ENCODE results near the gene ARHGEF33. TPM values are rescaled to one million over a fixed set of nuclear protein-coding genes. Genes with fewer than 3 reads are reported as not detected.

The ARHGEF33 gene
- total and polyA plus RNA-seq, 2 experiments from 2014 or later, result 0.27 to 0.31 TPM

GRCh38 chr2:38922389-38922788 is 32.7 kb downstream of the ARHGEF33 start:
- no peak for DNase-seq (ENCODE audit: low spot score)
- WGBS (ENCODE audit: low lambda C conversion rate, missing lambda C conversion rate), result 88% methylated on average over 4 of the region's 4 CpGs
- H2AFZ ChIP-seq, result no peak overlapping the region

GRCh38 chr2:38922902-38923301 is 33.2 kb downstream of the ARHGEF33 start:
- no peaks in the 10 kb centered on the region for H3K27me3 ChIP-seq
- H3K4me2 ChIP-seq, result no peak overlapping the region
- H2AFZ ChIP-seq, result no peak overlapping the region
- H3K9me3 ChIP-seq (ENCODE audit: low read depth), result no peaks in the 10 kb centered on the region
- 93% methylated on average over 2 of the region's 2 CpGs for WGBS (ENCODE audit: low lambda C conversion rate, missing lambda C conversion rate)
- H3K79me2 ChIP-seq, result no peaks in the 10 kb centered on the region
- H3K27ac ChIP-seq, result no peak overlapping the region
- no peaks in the 10 kb centered on the region for H3K4me1 ChIP-seq (ENCODE audit: insufficient read depth)
- no peaks in the 10 kb centered on the region for H3K9me2 ChIP-seq (replicated peaks; ENCODE audit: insufficient read depth)
- H3K4me3 ChIP-seq, result no peak overlapping the region
- H3K36me3 ChIP-seq (replicated peaks; ENCODE audit: insufficient read depth, low read depth), result no peaks in the 10 kb centered on the region
- no peaks in the 10 kb centered on the region for H4K20me1 ChIP-seq (ENCODE audit: insufficient read depth, poor library complexity, severe bottlenecking)
- TF ChIP-seq EZH2phosphoT487 (IDR thresholded peaks at IDR 0.05; ENCODE audit: low read depth, severe bottlenecking, unreplicated experiment) (no peak), EZH2 (IDR thresholded peaks at IDR 0.05; ENCODE audit: borderline replicate concordance) (no peak), CTCF (IDR thresholded peaks at IDR 0.05; ENCODE audit: poor library complexity) (no peak)
- no peak for DNase-seq (ENCODE audit: low spot score)

More at GRCh38 chr2:38922389-38922788, 32.7 kb downstream of the ARHGEF33 start:
- Histone ChIP-seq H3K27me3 (no peaks in the 10 kb centered on the region), H3K4me3 (no peak overlapping the region), H3K4me1 (ENCODE audit: insufficient read depth) (no peaks in the 10 kb centered on the region), H3K27ac (no peak overlapping the region), H3K36me3 (replicated peaks; ENCODE audit: insufficient read depth, low read depth) (no peaks in the 10 kb centered on the region), H3K9me2 (replicated peaks; ENCODE audit: insufficient read depth) (no peaks in the 10 kb centered on the region), H3K79me2 (no peaks in the 10 kb centered on the region), H4K20me1 (ENCODE audit: insufficient read depth, poor library complexity, severe bottlenecking) (no peaks in the 10 kb centered on the region), H3K4me2 (no peak overlapping the region), H3K9me3 (ENCODE audit: low read depth) (no peaks in the 10 kb centered on the region)
- TF ChIP-seq EZH2 (IDR thresholded peaks at IDR 0.05; ENCODE audit: borderline replicate concordance), result no peak

GRCh38 chr2:38925982-38926381 is 36.3 kb downstream of the ARHGEF33 start:
- Histone ChIP-seq H4K20me1 (ENCODE audit: insufficient read depth, poor library complexity, severe bottlenecking) (no peaks in the 10 kb centered on the region), H3K4me3 (no peak overlapping the region), H3K9me2 (replicated peaks; ENCODE audit: insufficient read depth) (no peaks in the 10 kb centered on the region), H3K4me1 (ENCODE audit: insufficient read depth) (no peaks in the 10 kb centered on the region), H3K27ac (no peak overlapping the region), H3K9me3 (ENCODE audit: low read depth) (no peaks in the 10 kb centered on the region), H3K4me2 (no peak overlapping the region), H2AFZ (no peak overlapping the region), H3K79me2 (no peaks in the 10 kb centered on the region), H3K27me3 (no peaks in the 10 kb centered on the region), H3K36me3 (replicated peaks; ENCODE audit: insufficient read depth, low read depth) (no peaks in the 10 kb centered on the region)
- DNase-seq (ENCODE audit: low spot score), result no peak
- TF ChIP-seq EZH2 (IDR thresholded peaks at IDR 0.05; ENCODE audit: borderline replicate concordance) (no peak), CTCF (IDR thresholded peaks at IDR 0.05; ENCODE audit: poor library complexity) (no peak), EZH2phosphoT487 (IDR thresholded peaks at IDR 0.05; ENCODE audit: low read depth, severe bottlenecking, unreplicated experiment) (no peak)
- 64% methylated on average over 9 of the region's 9 CpGs for WGBS (ENCODE audit: low lambda C conversion rate, missing lambda C conversion rate)

GRCh38 chr2:38930600-38930999 is 40.9 kb downstream of the ARHGEF33 start:
- Histone ChIP-seq H3K79me2 (no peaks in the 10 kb centered on the region), H3K4me1 (ENCODE audit: insufficient read depth) (peaks cover 5% of the 10 kb centered on the region), H3K9me3 (ENCODE audit: low read depth) (no peaks in the 10 kb centered on the region), H2AFZ (no peak overlapping the region), H3K4me2 (no peak overlapping the region), H3K36me3 (replicated peaks; ENCODE audit: insufficient read depth, low read depth) (no peaks in the 10 kb centered on the region), H3K9me2 (replicated peaks; ENCODE audit: insufficient read depth) (no peaks in the 10 kb centered on the region), H3K4me3 (no peak overlapping the region), H4K20me1 (ENCODE audit: insufficient read depth, poor library complexity, severe bottlenecking) (no peaks in the 10 kb centered on the region), H3K27ac (no peak overlapping the region), H3K27me3 (no peaks in the 10 kb centered on the region)
- no peak for DNase-seq (ENCODE audit: low spot score)
- no peak for TF ChIP-seq EZH2phosphoT487 (IDR thresholded peaks at IDR 0.05; ENCODE audit: low read depth, severe bottlenecking, unreplicated experiment)
- no peak for TF ChIP-seq EZH2 (IDR thresholded peaks at IDR 0.05; ENCODE audit: borderline replicate concordance)
- no peak for TF ChIP-seq CTCF (IDR thresholded peaks at IDR 0.05; ENCODE audit: poor library complexity)
- WGBS (ENCODE audit: low lambda C conversion rate, missing lambda C conversion rate), result 90% methylated on average over 2 of the region's 2 CpGs

Measured in hepatocyte (in vitro differentiated cells).